ENCODE data around the gene MCF2L.

DNA sequence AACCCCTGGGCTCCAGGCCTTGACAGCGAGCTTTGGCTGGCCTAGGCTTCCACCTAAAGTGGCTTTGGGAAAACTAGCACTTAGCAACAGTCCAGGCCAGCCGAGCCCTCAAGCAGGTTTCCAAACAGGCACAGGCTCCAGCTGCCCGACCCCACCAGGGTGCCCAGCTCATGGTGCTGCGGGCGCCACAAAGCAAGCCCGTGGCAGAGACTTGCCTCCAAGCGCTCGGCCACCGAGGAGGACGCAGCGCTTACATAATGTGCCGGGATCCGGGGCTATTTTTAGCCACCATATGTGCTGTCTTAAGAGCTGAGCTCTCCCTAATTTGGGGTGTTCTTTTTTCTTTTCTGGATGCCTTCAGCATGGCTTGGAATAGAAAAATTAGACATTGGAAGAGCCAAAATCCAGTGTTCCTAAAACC, 80.5 kb downstream of the MCF2L start:
- TF ChIP-seq CTCF (IDR thresholded peaks at IDR 0.05) (no peak), POLR2A (IDR thresholded peaks at IDR 0.05) (no peak), POLR2AphosphoS5 (IDR thresholded peaks at IDR 0.05) (no peak), EP300 (IDR thresholded peaks at IDR 0.05; ENCODE audit: low read depth) (no peak)

Data from transverse colon (tissue), 4 donors.